Activated naive CD4-positive, alpha-beta T cell treated with Interleukin-2 at 50 U/mL for 16 hours (primary cell): ENCODE data around the gene TAP1.
A peak's percentile ranks its signal among the peaks of the same experiment; 100 is the strongest.
"Not testable (repeated sequence)": the region's sequence is repeated elsewhere in the genome, so short reads cannot be mapped to it uniquely, and the experiment has no call there.

ENCODE experiments used
- DNase-seq: peaks from one replicate; pipeline ENCODE4 v3.0.0-alpha.2; 2020

The TAP1 gene

GRCh38 chr6:32853541-32854375, at the start of gene TAP1, which contains the start of gene PSMB9:
TSS of gene TAP1 (minus strand) at chr6:32853704. CDS start at chr6:32853636, 68 bp downstream.
TSS of gene PSMB9 (plus strand) at chr6:32854192. CDS start at chr6:32854230, 38 bp downstream.
- DNase-seq, result peak; percentile 98

GRCh38 chr6:32895006-32895345, 41.5 kb upstream of the TAP1 start:
- DNase-seq, result no peak

- DNase-seq, result peak; percentile 96
Measured at GRCh38 chr6:32894085-32895005, 40.8 kb upstream of the TAP1 start.

- DNase-seq, result no peak
Measured at GRCh38 chr6:32890831-32891230, 37.3 kb upstream of the TAP1 start.

- DNase-seq, result no peak
Measured at GRCh38 chr6:32889533-32889932, 36.0 kb upstream of the TAP1 start.

- DNase-seq, result no peak
Measured at GRCh38 chr6:32888576-32888975, 35.1 kb upstream of the TAP1 start.

GRCh38 chr6:32887616-32888015, 34.1 kb upstream of the TAP1 start:
- no peak for DNase-seq

GRCh38 chr6:32886681-32887383, 33.3 kb upstream of the TAP1 start:
- DNase-seq, result no peak

GRCh38 chr6:32885698-32886286, 32.3 kb upstream of the TAP1 start:
- DNase-seq, result no peak

GRCh38 chr6:32883789-32884188, 30.3 kb upstream of the TAP1 start:
- DNase-seq, result no peak

GRCh38 chr6:32882879-32883250, 29.4 kb upstream of the TAP1 start:
- no peak for DNase-seq

- DNase-seq, result not testable (repeated sequence)
Measured at GRCh38 chr6:32880962-32881361, 27.5 kb upstream of the TAP1 start.

- DNase-seq, result no peak
Measured at GRCh38 chr6:32879691-32880090, 26.2 kb upstream of the TAP1 start.

- DNase-seq, result no peak
Measured at GRCh38 chr6:32876603-32877002, 23.1 kb upstream of the TAP1 start.

- not testable (repeated sequence) for DNase-seq
Measured at GRCh38 chr6:32873947-32874346, 20.4 kb upstream of the TAP1 start.

- peak; percentile 86 for DNase-seq
Measured at GRCh38 chr6:32868257-32868788, 14.8 kb upstream of the TAP1 start.

- no peak for DNase-seq
Measured at GRCh38 chr6:32867554-32868256, 14.2 kb upstream of the TAP1 start.

- DNase-seq, result no peak
Measured at GRCh38 chr6:32867022-32867477, 13.5 kb upstream of the TAP1 start.

GRCh38 chr6:32865724-32866443, 12.4 kb upstream of the TAP1 start:
- no peak for DNase-seq

- no peak for DNase-seq
Measured at GRCh38 chr6:32862725-32863124, 9.2 kb upstream of the TAP1 start.

GRCh38 chr6:32860674-32861073, 7.2 kb upstream of the TAP1 start:
- DNase-seq, result no peak
